GM18909 (cell line): ENCODE results near the gene URM1.
A peak's percentile ranks its signal among the peaks of the same experiment; 100 is the strongest.
"Not testable (repeated sequence)": the region's sequence is repeated elsewhere in the genome, so short reads cannot be mapped to it uniquely, and the experiment has no call there.

Experiments
- ATAC-seq: cut with Tn5 transposase; IDR thresholded peaks from one replicate; pipeline ENCODE4 v1.9.1; 2021; ENCODE audit warnings: mild to moderate bottlenecking; ENCODE audit not compliant: unreplicated experiment, poor library complexity

The URM1 gene

GRCh38 chr9:128370752-128371629, at the start of gene URM1:
Gene URM1 (plus strand): TSS chr9:128371374. CDS start chr9:128371381, 7 bp downstream.
- peak; percentile 83 for ATAC-seq

DNA sequence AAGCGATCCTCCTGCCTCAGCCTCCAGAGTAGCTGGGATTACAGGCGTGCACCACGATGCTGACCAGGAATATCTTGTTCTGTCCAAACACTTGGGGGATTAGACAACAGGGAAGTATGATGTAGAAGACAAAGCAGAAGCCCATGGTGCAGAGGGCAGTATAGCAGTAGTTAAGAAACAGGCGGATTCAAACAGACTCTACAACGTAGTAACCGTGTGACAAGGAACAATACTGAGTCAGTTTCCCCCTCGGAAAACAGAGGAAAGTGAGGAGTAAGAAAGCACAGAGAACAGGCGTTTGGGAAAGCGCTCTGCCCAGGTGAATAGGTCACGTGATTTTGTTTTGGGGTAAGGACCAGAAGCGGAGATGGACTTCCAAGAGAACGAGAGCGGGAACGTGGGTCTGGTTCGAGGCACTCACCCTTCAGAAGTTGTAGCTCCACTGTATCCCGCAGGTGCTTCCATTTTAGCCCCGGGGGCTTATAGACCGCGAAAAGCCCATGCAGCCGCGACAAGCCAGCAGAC, 49.2 kb upstream of the URM1 start:
- ATAC-seq, result peak; percentile 11

DNA sequence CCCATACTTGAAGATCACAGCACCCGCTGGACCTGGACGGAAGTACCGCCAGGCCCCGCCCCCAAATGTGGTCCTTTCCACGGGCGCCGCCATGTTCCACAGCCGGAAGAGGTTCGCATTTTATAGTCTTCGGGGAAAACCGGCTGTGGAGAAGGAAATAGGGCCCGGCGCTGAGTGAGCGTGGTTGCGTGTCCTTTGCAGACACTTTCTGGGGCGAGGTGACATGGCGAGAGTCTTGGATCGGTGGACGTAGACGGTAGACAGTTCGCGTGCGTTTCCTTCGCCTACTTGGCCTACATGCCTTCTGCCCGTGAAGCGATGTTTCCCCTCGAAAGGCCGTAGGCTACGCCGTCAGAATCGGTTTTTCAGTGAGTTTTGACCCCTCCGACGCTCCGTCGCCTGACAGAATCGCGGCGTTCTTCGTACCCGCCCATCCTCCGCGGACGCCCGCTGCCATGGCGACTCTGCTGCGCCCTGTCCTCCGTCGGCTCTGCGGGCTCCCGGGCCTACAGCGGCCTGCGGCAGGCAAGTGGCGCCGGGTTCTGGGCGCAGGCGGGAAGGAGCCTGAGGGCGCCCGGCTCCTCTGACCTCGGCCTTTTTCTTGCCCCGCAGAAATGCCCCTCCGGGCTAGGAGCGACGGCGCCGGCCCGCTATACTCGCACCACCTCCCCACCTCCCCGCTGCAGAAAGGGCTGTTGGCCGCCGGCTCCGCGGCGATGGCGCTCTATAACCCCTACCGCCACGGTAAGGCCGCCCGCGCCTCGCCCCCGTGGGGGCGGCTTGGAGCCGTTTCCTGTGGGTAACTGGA, 48.6 kb upstream of the URM1 start, which contains the start of the genes COQ4 and TRUB2:
Gene COQ4 (plus strand): TSS at position 436 of the 808 bp plus-strand sequence. CDS start 20 bp downstream, at position 456.
Gene TRUB2 (minus strand): TSS at position 44 of the 808 bp plus-strand sequence. CDS start 39 bp downstream, at position 5.
- peak; percentile 78 for ATAC-seq

DNA sequence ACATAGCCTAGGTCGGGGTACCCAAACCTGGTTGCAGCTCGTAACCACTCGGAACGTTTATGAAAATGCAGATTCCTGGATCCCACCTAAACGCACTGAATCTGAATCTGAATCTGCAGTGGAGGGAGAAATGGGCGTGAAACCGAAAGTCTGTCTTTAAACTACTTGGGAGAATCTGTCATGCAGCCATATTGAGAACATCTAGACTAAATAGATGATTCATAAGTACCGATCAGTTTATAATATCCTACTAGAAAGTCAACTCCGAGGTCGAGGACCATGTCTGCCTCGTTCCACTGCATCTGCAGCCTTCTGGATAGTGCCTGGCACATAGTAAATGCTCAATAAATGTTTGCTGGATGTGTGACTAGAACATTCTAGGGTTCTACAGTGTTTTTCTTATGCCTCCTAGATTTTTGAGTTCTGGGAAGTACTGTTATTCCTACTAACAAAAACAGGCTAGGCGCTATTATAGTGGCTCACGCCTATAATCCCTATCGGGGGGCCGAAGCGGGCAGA, 47.9 kb upstream of the URM1 start:
- no peak for ATAC-seq

DNA sequence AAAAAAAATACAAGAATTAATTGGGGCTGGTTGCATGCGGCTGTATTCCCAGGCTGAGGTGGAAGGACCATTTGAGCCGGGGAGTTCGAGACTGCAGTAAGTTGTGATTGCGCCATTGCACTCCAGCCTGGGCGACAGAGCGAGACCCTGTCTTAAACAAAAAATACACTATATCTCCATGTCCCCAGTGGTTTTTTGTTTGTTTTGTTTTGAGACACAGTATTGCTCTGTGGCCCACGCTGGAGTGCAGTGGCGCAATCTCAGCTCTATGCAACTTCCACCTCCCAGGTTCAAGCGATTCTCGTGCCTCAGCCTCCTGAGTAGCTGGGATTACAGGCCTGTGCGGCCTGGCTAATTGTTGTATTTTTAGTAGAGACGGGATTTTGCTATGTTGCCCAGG, 47.4 kb upstream of the URM1 start:
- no peak for ATAC-seq

GRCh38 chr9:128324401-128324800, 46.8 kb upstream of the URM1 start:
- ATAC-seq, result no peak

- ATAC-seq, result no peak
Observed at GRCh38 chr9:128325629-128326028, 45.5 kb upstream of the URM1 start.

- no peak for ATAC-seq
Observed at GRCh38 chr9:128333451-128333869, 37.7 kb upstream of the URM1 start.

- no peak for ATAC-seq
Observed at GRCh38 chr9:128335161-128335560, 36.0 kb upstream of the URM1 start.

DNA sequence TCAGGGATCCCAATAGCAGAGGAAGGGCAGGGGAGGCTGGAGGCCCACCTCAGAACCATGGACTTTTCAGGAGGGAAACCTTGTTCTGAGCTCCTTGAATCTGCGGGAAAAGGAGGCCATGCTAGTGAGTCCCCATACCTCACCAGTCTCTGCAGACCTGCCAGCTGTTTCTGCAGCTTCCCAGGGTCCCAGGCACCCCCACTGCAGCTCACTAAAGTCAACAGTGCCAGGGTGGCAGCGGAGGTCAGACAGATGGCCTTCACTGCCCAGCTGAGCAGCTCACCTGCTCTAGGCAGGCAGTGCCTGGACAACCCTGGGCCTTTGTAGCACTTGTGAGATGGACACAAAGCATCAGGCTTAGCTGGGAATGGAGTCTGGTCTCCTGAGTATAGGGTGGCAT, 35.3 kb upstream of the URM1 start:
- no peak for ATAC-seq

DNA sequence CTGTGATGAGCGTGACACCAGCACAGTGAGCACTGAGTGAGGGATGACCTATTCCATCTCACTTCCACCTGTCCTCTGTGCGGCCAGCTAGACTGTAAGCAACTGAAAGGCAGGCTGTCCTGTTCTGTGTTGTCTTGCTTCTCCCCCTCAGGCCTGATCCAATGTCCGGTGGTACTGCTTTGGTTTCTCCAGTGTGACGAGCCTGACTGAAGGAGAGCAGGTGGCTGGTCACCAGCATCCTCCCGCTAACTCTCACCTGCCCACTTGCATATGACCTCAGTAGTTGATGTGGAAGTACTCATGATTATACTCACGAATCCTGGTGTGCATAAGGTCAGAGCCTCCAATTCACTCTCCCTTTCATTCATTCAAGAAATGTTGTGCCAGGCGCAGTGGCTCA, 33.2 kb upstream of the URM1 start:
- ATAC-seq, result no peak

DNA sequence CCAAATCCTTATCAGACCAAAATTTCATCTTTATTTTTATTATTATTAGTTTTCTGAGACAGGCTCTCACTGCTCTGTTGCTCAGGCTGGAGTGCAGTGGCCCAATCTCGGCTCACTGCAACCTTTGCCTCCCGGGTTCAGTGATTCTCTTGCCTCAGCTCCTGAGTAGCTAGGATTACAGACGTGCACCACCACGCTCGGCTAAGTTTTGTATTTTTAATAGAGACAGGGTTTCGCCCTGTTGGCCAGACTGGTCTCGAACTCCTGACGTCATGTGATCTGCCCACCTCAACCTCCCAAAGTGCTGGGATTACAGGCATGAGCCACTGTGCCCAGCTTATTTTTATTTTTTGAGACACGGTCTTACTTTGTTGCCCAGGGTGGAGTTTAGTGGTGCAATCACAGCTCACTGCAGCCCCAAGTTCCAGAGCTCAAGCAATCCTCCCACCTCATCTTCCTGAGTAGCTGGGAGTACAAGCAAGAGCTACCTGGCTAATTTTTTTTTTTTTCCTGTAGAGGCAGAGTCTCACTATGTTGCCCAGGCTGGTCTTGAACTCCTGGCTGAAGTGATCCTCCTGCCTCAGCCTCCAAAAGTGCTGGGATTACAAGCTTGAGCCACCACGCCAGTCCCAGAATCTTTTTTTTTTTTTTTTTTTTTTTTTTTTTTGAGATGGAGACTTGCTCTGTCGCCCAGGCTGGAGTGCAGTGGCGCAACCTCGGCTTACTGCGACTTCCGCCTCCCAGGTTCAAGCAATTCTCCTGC, 32.1 kb upstream of the URM1 start:
- not testable (repeated sequence) for ATAC-seq

GRCh38 chr9:128339761-128340690, 31.1 kb upstream of the URM1 start, which contains the start of gene SLC27A4:
Gene SLC27A4 (plus strand): TSS chr9:128340527. CDS start chr9:128343133, 2,606 bp downstream.
- peak; percentile 85 for ATAC-seq

DNA sequence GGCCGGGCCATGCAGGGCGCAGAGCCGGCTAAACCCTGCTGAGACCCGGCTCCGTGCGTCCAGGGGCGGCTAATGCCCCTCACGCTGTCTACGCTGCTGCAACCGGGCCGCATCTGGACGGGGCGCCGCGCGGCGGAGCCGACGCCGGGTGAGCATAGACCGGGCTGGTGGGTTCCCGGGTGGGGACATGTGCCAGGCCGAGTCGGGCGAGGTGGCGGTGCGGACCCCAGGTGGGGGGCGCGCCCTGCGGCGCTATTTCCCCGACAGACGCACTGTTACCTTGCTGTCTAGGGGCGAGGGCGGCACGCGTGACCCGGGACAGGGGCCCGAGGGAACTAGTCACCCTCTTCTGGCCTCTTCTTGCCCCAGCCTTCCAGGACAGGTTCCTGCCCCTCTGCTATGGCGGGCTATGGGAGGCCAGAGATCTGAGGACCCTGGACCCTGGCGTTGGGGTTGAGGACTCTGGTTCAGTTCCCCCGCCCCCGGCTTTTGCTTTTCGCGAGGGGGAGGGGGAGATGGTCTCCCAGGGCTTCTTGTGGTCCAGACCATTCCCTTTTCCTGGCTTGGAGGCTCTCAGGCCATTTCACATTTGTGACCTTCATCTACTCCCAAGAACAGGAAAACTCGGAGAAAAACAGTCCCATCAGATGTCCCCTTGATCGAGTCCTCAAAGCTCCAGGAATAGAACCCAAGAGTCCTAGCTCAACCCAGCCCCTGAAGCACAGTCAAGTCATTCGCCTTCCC, 30.3 kb upstream of the URM1 start:
- ATAC-seq, result no peak

DNA sequence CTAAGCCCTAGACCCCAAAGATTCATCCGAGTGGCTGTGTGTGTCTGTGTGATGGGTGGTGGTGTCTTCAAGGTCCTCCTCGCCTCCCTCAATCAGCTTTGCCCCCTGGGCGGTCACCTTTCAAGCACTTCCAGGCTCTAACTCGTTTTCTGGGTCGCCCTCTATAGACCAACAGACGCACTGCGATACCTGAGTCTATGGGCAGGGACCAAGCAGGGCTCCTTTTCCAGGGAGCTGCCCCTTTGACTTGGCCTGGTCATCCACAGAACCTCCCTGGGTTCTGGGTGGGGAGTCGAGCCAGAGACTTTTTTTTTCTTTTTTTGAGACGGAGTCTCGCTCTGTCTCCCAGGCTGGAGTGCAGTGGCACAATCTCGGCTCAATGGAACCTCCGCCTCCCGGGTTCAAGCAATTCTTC, 29.7 kb upstream of the URM1 start:
- ATAC-seq, result no peak

DNA sequence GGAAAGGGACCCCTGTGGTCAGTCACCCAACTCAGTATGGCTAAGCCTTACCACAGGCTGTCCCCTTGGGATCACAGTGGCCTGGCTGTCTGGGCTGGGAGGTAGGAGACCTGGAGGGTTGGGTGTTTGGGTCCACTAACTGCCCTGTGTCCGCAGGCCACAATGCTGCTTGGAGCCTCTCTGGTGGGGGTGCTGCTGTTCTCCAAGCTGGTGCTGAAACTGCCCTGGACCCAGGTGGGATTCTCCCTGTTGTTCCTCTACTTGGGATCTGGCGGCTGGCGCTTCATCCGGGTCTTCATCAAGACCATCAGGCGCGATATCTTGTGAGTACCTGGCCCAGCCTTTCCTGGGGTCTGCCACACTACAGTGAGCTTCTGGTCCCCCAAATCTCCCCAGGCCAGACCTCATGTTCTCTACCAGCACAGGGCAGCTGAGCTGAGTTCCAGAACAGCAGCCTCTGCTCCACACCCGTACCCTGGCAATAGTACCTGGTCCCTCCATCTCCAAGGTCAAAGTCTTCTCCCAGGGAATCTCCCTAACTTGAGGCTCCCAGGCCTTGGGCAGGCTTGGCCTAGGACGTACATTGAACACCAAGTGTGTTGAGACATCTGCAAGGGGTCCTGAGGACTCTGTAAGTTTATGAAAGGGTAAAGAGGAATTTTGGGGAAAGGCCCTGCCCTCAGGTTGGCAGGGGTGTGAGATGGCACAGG, 28.0 kb upstream of the URM1 start:
- no peak for ATAC-seq

DNA sequence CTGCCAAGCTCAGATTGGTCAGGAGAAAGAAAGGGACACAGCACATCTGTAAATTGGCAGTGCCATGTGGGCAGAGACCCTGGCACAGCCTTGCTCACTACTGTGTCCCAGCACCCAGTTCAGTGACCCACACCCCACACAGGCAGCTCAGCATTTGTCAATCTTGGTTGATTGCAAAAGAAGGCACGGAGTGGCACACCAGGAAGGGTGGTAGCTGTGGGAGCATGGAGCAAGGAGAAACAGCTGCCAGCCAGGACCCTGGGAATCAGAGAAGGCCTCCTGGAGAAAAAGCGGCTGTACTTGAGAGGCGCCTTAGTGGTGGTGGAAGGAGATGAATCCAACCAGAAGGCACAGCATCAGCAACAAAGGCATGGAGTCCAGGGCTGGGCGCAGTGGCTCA, 27.3 kb upstream of the URM1 start:
- no peak for ATAC-seq
